Ishikawa (cell line): ENCODE measurements around the gene EIPR1.

Source experiments
- CEBPB ChIP-seq: IDR thresholded peaks from 2 replicates; pipeline ENCODE4 v1.6.1; 2012
- CREB1 ChIP-seq: IDR thresholded peaks from 2 replicates; pipeline ENCODE4 v1.6.1; 2012; ENCODE audit warnings: low read depth
- EGR1 ChIP-seq: IDR thresholded peaks from 2 replicates; pipeline ENCODE4 v1.6.1; 2012
- EP300 ChIP-seq: IDR thresholded peaks from 2 replicates; pipeline ENCODE4 v1.6.1; 2012; ENCODE audit warnings: borderline replicate concordance
- FOXM1 ChIP-seq: IDR thresholded peaks from 2 replicates; pipeline ENCODE4 v1.6.1; 2012; ENCODE audit warnings: low read depth, borderline replicate concordance
- MAX ChIP-seq: IDR thresholded peaks from 2 replicates; pipeline ENCODE4 v1.6.1; 2012
- NFIC ChIP-seq: IDR thresholded peaks from 2 replicates; pipeline ENCODE4 v1.6.1; 2012
- RAD21 ChIP-seq: IDR thresholded peaks from 2 replicates; pipeline ENCODE4 v1.6.1; 2012; ENCODE audit warnings: low read depth
- REST ChIP-seq: IDR thresholded peaks from 2 replicates; pipeline ENCODE4 v1.6.1; 2012; ENCODE audit warnings: low read depth, mild to moderate bottlenecking
- TAF1 ChIP-seq: IDR thresholded peaks from 2 replicates; pipeline ENCODE4 v1.6.1; 2012; ENCODE audit warnings: low read depth, mild to moderate bottlenecking
- TCF12 ChIP-seq: IDR thresholded peaks from 2 replicates; pipeline ENCODE4 v1.6.1; 2012; ENCODE audit warnings: low read depth
- TEAD4 ChIP-seq: IDR thresholded peaks from 2 replicates; pipeline ENCODE4 v1.6.1; 2012
- USF1 ChIP-seq: IDR thresholded peaks from 2 replicates; pipeline ENCODE4 v1.6.1; 2012
- YY1 ChIP-seq: IDR thresholded peaks from 2 replicates; pipeline ENCODE4 v1.6.1; 2012; ENCODE audit warnings: low read depth
- ZBTB7A ChIP-seq: IDR thresholded peaks from 2 replicates; pipeline ENCODE4 v1.6.1; 2012; ENCODE audit warnings: low read depth

Gene EIPR1

DNA sequence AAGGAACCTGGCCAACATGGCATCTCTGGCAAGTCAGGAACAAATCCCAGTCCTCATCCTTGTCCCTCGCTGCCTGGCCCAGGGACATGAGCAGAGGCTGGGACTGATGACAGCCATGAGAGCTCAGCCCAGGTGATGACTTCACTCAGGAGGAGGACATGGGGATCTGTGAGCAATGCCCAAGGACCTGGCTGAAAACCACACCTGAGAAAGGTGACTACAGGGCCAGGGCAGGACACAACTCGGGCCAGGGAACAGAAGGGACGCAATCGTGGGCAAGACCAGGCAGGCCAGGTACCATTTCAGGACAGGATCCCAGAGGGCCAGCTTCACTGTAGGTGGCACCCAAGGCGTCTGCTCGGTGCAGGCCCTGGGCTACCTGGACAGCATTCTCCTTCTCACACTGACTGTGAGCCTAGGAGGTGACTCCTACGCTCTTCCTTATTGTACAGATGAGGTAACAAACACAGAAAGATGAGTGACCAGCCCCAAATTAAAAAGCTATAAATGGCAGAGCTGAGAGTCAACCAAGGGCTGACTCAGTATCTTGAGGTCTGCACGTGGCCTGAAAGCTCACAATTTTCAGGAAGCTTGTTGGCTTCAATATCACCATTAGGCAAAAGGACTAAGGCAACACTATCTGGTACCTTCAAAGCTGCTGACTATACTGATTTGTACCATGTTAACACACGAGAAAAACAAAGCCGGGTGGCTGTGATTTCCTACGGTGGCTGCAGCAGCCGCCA, 141.1 kb downstream of the EIPR1 start:
- TF ChIP-seq EP300 (no peak), REST (no peak), MAX (no peak), TEAD4 (no peak), CREB1 (no peak), TAF1 (no peak), EGR1 (no peak), USF1 (no peak), FOXM1 (no peak), ZBTB7A (no peak), TCF12 (no peak), YY1 (no peak)

GRCh38 chr2:3233877-3234276, 143.7 kb downstream of the EIPR1 start:
- TF ChIP-seq CREB1: no peak
- no peak for TF ChIP-seq ZBTB7A
- TF ChIP-seq REST: no peak
- TF ChIP-seq FOXM1: no peak
- no peak for TF ChIP-seq TAF1
- TF ChIP-seq RAD21: no peak
- no peak for TF ChIP-seq YY1
- no peak for TF ChIP-seq TCF12
- TF ChIP-seq MAX: no peak
- TF ChIP-seq EGR1: no peak
- TF ChIP-seq NFIC: no peak
- TF ChIP-seq USF1: no peak
- no peak for TF ChIP-seq CEBPB
- no peak for TF ChIP-seq TEAD4

DNA sequence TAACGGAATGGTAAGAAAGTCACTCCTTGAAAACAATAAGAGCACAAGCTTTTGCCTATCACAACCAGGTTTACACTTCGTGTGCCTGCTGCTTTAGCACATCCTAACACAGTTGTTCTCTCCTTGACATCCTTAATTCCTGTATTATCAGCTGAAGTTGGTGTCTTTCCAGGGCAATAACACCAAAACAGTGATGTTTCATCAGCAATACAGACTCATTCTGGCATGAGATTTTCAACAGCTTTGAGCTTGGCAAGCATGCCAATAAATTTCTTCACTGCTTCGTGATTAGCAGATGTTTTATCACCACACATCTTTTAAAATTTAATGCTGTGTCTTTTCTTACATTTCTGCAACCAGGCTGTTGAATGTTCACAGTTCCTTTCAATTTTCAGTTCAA, 148.4 kb downstream of the EIPR1 start:
- TF ChIP-seq EGR1 (no peak), MAX (no peak), RAD21 (no peak), REST (no peak), NFIC (no peak), EP300 (no peak), YY1 (no peak), ZBTB7A (no peak), TEAD4 (no peak), USF1 (no peak)

- TF ChIP-seq CEBPB (no peak), YY1 (no peak), TAF1 (no peak), CREB1 (no peak), ZBTB7A (no peak), NFIC (no peak)
Observed at GRCh38 chr2:3224681-3225080, 152.9 kb downstream of the EIPR1 start.
